Measurements from ENCODE around the gene APOBEC3B. TPM values are rescaled to one million over a fixed set of nuclear protein-coding genes. Genes with fewer than 3 reads are reported as not detected.

APOBEC3B gene
- polyA plus RNA-seq, 1 of the 3 experiments (the other 2 are of a cell fraction): not detected

DNA sequence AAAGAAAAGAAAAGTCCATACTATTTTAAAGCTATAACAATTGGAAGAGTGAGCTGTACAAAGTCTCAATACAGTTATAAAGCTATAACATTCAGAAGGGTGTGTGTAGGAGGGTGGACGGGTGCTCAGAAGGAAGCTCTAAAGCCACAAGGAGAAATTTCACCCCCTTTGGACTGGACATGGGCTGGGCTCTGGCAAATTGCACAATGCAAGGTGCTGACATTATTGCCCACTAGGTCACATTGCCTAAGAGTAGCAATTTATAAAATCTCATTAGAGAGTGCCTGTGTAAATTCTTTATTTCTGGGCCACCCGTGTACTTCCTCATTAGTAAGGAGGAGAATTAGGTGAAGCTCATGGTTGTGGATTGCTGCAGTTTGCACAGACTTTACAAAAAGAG is 30.4 kb upstream of the APOBEC3B start:
- Histone ChIP-seq H3F3A (replicated peaks; ENCODE audit: insufficient read depth) (no peaks in the 10 kb centered on the region), H3K36me3 (replicated peaks in 1 of 2; ENCODE audit: control insufficient read depth in 1 of 2, insufficient read depth in 2 of 2, low read length in 1 of 2) (no peaks in the 10 kb centered on the region), H3K9ac (no peak overlapping the region), H3K27ac (ENCODE audit: low read depth in 2 of 2, low read length in 1 of 2) (no peak overlapping the region), H3K4me3 (ENCODE audit: low read depth in 2 of 2, low read length in 1 of 2) (no peak overlapping the region), H3K79me2 (ENCODE audit: insufficient read depth) (no peaks in the 10 kb centered on the region), H3K27me3 (ENCODE audit: insufficient read depth) (no peaks in the 10 kb centered on the region; the same call in 1 of the 2 replicates), H3K9me2 (no peaks in the 10 kb centered on the region), H3K4me2 (no peak overlapping the region), H3K9me3 (no peaks in the 10 kb centered on the region), H2AFZ (ENCODE audit: low read depth) (no peak overlapping the region), H4K20me1 (ENCODE audit: insufficient read depth) (no peaks in the 10 kb centered on the region), H3K4me1 (ENCODE audit: control insufficient read depth in 1 of 2, insufficient read depth in 2 of 2, low read depth in 1 of 2, low read length in 1 of 2) (no peaks in the 10 kb centered on the region)
- TF ChIP-seq, protein P1, sequence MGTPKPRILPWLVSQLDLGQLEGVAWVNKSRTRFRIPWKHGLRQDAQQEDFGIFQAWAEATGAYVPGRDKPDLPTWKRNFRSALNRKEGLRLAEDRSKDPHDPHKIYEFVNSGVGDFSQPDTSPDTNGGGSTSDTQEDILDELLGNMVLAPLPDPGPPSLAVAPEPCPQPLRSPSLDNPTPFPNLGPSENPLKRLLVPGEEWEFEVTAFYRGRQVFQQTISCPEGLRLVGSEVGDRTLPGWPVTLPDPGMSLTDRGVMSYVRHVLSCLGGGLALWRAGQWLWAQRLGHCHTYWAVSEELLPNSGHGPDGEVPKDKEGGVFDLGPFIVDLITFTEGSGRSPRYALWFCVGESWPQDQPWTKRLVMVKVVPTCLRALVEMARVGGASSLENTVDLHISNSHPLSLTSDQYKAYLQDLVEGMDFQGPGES (IDR thresholded peaks at IDR 0.05; ENCODE audit: low read depth, low read length): no peak
- TF ChIP-seq FOXJ3 (CRISPR knock-in tag; IDR thresholded peaks at IDR 0.05): no peak
- TF ChIP-seq TAF1 (IDR thresholded peaks at IDR 0.05; ENCODE audit: borderline replicate concordance, low read depth, low read length): no peak
- no peak for TF ChIP-seq SMC3 (IDR thresholded peaks at IDR 0.05; ENCODE audit: low read depth, low read length)
- TF ChIP-seq MEF2A (IDR thresholded peaks at IDR 0.05; ENCODE audit: borderline replicate concordance, low read depth): no peak
- no peak for TF ChIP-seq SIN3A (IDR thresholded peaks at IDR 0.05; ENCODE audit: borderline replicate concordance, low read depth, low read length)
- no peak for TF ChIP-seq CHD2 (IDR thresholded peaks at IDR 0.05; ENCODE audit: low read length, partially characterized antibody)
- POLR2A ChIA-PET: no interaction called here
- CTCF ChIA-PET: interaction anchor here (1.6 kb wide), 1 partner anchor 10 kb away, joined by 3 read pairs; no protein-coding TSS in a partner anchor
- 89% methylated on average over 1 of the region's 2 CpGs for WGBS (ENCODE audit: low lambda C conversion rate)
- no peak for DNase-seq

DNA sequence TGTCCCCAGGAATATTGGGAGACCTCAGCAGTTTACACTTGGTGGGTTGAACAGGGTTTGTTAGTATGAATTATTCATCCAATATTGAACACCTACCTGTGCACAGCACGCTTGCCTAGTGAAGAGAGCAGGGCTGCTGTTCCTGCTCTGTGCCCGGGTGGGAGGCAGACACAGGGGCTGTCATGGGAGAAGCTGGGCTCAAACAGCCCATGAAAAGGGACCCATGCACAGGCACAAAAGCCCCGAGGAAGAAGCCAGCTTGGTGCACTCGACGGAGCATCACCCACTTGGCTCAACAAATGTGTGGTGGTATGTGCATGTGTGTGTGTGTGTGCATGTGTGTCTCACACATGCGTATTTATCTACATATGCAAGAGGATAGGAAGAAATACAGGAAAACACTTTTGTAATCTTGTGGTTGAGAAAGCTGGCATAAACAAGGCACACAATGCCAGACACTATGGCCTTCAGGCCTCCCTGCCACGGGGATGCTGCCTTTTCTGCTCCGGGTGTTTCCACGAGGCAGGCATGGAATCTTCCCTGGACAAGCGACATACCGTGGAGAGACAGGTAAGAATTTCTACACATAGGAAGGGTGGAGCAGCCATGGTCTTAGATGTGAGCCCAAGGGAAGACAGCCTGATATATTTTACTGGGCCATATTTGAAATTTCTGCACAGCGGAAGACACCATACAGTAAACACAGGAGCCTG is 29.7 kb upstream of the APOBEC3B start:
- DNase-seq: no peak
- Histone ChIP-seq H2AFZ (ENCODE audit: low read depth) (no peak overlapping the region), H3K79me2 (ENCODE audit: insufficient read depth) (no peaks in the 10 kb centered on the region), H3K9ac (no peak overlapping the region), H3K27ac (ENCODE audit: low read depth in 2 of 2, low read length in 1 of 2) (no peak overlapping the region), H3K4me3 (ENCODE audit: low read depth in 2 of 2, low read length in 1 of 2) (no peak overlapping the region), H3K4me1 (ENCODE audit: control insufficient read depth in 1 of 2, insufficient read depth in 2 of 2, low read depth in 1 of 2, low read length in 1 of 2) (no peaks in the 10 kb centered on the region), H3K4me2 (no peak overlapping the region), H3K9me2 (no peaks in the 10 kb centered on the region), H3F3A (replicated peaks; ENCODE audit: insufficient read depth) (no peaks in the 10 kb centered on the region), H3K27me3 (ENCODE audit: insufficient read depth) (no peaks in the 10 kb centered on the region; the same call in 1 of the 2 replicates), H3K9me3 (no peaks in the 10 kb centered on the region), H4K20me1 (ENCODE audit: insufficient read depth) (no peaks in the 10 kb centered on the region), H3K36me3 (replicated peaks in 1 of 2; ENCODE audit: control insufficient read depth in 1 of 2, insufficient read depth in 2 of 2, low read length in 1 of 2) (no peaks in the 10 kb centered on the region)
- ChIA-PET CTCF (interaction anchor here (1.6 kb wide), 1 partner anchor 11 kb away, joined by 3 read pairs; no protein-coding TSS in a partner anchor), POLR2A (no interaction called here)
- no peak for TF ChIP-seq EP300 (IDR thresholded peaks at IDR 0.05; ENCODE audit: borderline replicate concordance in 1 of 2, low read depth in 1 of 2, low read length in 1 of 2)
- no peak for TF ChIP-seq EZH2phosphoT487 (IDR thresholded peaks at IDR 0.05; ENCODE audit: borderline replicate concordance, low read depth)
- TF ChIP-seq TEAD4 (IDR thresholded peaks at IDR 0.05; ENCODE audit: borderline replicate concordance, insufficient read depth): no peak
- TF ChIP-seq ELF1 (IDR thresholded peaks at IDR 0.05): no peak
- 50% methylated on average over 2 of the region's 12 CpGs for WGBS (ENCODE audit: low lambda C conversion rate)
